ENCODE results near the gene RPL23.

The RPL23 gene

DNA sequence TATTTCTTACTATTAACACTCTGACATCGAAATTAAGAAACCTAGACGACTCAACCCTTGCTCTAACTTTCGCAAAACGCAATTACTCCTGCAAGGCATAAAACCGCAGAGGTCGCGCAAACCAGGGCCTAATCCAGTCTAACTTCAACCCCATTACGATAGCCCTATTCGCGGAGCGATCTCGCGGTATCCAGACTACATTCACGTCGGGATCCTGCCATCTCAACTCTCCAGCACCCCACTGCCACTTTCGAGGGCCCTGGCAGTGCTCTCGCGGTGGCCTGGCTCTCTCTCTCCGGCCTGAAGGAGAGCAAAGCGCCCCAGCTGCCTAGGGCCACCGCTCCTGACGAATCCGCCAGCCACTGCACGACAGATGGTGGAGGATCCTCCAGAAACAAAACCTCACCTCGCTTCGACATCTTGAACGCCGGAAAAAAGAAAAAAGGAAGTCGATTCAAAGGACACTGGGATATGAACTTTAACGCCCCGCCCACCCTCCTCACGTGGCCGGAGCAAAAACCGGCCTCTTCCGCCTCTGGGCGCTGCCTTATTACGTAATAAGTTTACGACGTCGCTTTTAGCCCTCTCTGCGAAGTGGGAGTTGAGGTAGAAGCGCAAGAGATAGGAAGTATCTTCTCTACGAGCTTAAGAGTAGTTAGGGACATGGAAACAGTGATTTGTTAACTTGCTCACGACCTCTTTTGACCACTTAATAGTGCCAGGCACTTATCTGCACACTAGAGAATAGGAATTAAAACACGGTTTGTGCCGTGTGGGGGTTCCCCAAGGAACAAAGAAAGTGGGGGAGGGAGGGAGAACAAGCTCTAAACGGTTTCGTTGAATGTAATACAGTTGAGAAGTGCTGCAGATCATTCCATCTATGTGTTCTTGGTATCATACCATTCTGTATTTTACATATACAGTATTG, at the start of gene RPL23:
Gene RPL23 (minus strand): TSS at position 430 of the 928 bp plus-strand sequence. CDS start 11 bp downstream, at position 419.
- DNase-seq: peak; percentile 98

DNA sequence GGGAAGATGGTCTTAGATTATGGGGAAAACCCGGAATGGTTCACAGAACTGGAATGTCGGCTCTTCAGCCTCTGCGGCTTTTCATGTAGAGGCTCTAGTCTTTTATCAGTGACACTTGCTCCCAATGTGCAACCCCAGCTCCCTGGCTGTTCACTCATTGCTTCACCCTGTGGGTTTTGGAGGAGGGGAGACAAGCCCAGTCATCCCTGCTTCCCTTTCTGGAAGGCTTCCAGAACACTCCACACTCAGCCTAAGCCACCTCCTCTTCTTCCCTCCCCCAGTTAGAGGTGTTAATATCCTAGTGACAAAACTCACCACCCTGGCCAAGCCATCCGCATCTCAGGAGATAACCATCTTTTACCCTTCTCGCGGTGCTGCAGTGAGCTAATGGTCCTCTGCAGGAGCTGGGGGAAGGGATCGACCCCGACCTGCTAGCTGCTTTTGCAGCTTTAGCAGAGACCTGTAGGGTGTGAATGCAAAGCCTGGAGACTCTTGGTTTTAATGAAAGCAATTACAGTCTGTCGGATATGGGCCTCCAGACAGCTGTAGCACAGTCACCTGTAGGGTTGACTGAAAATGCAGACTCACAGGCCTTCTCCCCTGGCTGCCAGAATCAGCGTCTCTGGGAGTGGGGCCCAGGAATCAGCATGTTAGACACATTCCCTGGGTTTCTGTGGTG, 47.6 kb upstream of the RPL23 start:
- no peak for DNase-seq

DNA sequence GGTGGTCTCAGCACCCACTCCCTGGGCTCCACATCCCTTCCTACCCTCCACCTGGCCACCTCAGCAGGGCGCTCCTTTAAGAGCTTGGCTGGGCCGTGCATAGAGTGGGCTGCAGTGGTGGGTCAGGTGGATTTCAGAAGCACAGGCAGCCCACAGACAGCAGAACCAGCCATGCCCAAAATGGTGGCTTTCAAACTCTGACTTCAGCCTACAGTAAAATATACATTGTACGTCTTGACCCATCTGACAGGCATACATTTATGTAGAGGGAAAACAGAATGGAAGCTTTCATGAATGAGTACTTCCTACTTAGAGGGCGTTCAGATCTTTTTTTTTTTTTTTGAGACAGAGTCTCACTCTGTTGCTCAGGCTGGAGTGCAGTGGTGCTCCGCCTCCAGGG, 45.9 kb upstream of the RPL23 start:
- DNase-seq: no peak

DNA sequence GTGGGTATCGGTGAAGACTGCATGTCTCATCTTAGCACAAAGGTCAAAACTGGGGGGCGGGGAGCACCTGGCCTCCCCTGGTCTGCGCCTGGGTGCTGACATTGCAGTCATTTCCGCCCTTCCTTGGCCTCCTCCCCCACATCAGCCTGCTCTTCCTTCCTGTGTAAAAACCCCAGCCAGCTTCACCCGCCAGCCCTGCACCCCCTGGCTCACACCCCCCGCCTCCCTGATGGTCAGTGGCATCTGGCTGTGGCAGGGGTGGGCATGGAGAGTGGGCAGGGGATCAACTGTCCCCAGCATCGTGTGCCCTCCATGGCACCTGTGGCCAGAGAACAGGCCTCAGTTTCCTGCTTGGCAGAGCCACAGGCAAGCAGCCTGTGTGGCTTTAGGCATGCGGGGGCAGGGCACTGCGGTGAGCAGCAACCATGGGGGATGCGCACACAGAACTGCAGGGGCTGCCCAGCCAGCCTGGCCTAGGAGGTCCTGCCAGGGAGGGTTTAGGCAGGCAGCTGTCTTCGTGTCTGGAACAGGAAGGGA, 45.4 kb upstream of the RPL23 start:
- no peak for DNase-seq

DNA sequence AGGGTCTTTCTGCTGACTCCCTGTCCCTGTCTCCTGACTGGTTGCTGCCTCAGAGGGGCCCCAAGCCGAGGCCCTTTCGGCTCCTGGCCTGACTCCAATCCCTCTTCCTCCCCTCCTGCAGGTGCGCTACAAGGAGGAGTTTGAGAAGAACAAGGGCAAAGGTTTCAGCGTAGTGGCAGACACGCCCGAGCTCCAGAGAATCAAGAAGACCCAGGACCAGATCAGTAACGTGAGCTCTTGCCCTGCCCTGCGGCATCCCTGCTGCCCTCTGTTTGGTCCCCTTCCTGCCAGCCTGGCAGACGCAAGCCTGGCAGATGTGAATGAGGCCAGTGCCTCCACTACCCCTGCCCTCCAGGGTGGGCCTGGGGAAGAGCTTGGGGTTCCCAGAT, 44.8 kb upstream of the RPL23 start:
- DNase-seq: no peak

DNA sequence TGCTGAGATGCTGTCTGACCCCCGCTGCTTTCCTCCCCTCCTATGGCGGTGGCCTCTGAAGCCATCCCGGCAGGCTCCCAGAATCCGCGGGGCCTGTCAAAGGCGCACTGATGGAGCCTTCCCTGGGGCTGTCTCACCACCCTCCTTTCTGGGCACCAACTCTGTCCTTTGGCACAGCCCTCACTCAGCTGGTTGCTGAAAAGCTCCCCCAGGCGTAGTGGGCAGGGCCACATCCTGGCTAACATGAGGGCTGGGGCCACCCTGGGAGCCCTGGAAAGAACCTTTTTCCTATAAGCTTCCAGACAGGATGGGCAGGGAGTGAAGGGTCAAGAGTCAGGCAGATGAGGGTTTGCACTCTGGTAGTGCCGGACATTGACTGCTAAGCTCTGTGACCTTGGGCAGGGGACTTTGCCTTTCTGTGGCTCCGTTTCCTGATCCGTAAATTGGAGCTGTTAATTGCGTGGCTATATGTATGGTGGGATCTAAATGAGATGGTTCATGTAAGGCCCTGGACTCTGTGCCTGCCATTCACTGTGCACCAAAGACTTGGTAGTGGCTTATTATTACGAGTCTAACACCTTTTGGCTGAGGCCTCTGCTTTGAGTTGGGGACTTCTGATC, 44.3 kb upstream of the RPL23 start:
- DNase-seq: no peak

DNA sequence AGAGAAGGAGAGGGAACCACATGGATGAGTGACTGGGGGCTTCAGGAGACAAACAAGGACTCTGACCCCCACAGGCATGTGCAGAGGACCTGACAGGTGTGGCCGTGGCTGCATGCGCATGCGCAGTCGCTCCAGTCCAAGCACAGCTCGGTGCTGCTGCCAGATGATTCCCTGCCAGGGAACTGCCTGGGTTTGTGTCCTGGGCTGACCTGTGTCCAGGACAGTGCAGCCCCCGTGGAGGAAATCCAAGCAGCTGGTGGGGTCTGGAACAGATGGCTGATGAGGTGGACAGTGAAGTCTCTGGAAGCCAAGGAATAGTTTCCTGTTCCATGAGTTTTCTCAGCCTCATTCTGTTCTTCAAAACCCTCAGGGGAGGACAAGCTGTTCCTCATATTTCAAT, 43.7 kb upstream of the RPL23 start:
- DNase-seq: no peak

DNA sequence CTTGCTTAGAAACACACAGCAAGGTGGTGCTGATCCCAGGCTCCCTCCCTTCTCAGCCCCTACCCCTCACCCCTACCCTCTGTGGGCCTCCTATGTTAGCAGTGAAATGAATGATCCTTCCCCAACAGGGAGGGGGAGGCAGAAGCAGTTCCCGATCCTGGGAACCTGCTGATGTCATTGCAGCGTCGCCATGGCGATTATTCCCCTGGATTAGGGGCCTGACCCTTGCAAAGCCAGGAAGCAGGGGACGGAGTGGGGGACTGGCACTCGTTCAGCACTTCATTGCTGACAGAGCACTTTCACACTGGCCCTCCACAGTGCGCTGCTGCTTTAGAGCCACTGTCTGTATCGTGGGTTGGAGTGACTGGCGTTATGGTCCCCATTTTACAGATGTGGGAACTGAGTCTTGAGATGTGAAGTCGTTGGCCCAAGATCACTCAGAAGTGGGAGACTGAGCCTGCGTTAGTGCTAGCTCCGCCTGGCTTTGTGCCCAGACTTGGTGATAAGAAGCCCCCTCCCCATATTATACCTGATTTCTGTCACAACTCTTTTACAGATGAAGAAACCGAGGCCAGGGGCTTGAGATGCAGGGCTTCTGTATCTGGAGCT, 42.9 kb upstream of the RPL23 start:
- no peak for DNase-seq

DNA sequence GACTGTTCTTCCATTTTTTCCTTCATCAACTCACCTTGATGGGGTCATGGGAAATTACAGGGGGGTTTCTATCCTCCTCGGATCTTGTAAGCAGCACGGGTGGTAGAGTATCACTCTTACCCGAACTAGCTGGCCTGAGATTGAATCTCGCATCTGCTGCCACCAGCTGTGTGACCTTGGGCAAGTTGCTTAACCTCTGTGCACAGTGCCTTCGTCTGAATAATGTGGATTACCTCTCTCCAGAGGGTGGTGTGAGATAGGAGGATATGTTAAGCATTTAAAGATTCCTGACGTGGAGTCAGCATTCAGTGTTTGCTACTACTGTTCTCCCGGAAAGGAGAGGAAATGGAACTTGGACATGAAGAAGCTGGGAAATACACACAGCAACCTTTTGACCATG, 40.8 kb upstream of the RPL23 start:
- no peak for DNase-seq

DNA sequence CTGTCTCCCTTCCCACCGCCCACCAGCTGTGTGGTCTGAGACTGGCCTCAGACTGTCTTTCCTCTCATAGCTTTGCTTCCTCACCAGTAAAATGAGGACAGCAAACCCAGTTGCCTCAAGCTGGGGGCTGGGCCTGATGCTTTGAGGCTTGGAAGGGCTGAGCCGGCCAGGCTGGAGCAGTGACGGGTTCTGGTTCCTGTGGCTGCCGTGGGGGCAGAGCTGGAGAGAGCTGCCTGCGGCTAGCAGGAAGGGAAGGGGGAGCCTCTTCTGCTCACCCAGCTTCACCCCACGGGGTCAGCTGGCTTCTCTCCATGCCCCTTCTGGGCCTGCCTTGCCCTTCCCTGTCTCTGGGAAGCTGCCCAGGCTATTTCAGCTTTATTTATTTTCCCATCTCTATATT, 40.1 kb upstream of the RPL23 start:
- no peak for DNase-seq

DNA sequence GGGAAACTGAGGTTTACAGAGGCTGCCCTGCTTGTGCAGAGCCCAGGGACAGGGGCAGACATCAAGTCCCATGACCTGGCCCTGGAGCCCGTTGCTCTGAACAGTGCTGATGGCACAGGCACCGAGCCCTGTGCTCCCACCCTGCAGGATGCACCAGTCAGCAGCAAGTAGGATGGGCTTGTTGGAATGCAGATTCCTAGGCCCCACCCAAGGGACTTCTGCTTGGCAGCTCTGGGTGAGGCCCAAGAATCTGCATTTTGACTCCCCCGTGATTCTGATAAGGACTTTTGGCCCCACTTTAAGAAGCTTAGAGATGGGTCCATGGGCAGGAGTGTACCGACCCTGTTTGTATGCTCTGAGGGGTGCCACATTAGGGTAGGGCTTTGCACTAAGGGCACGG, 39.6 kb upstream of the RPL23 start:
- no peak for DNase-seq

DNA sequence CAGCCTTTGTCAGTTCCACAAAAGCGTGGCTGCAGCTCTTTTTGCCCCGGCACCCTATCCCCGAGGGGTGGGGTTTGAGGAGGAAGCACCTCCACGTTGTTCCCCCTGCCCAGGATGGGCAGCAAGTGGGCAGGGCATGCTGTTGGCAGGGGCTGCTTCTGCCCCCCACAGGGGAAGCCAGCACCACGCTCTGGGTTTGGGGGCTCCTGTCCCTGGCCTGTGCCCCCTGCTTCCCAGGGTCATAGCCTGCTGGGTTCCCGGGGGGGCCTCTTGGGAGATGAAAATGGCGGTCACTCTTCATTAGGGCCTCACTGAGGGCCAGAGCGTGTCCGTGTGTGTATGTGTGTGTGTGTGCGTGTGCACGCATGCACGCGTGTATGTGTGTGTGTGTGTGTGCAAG, 39.1 kb upstream of the RPL23 start:
- no peak for DNase-seq

DNA sequence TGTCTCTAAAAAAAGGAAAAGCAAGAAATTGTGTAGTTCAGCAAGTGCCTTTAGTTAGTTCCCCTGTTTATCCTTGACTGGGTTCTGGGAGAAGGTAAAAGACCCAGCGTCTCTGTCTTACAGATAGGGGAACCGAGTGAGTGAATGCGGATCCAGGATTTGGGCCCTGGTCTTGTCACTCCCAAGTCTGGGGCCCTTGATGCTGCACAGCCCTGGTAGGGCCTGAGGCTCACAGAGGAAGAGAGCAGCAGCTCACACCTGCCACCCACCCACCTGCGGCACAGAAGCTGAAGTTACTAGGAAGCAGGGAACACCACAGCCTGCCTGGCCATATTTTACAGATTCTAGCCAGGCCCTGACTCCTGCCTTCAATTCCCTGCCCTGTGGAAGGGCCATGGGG, 38.6 kb upstream of the RPL23 start:
- no peak for DNase-seq

DNA sequence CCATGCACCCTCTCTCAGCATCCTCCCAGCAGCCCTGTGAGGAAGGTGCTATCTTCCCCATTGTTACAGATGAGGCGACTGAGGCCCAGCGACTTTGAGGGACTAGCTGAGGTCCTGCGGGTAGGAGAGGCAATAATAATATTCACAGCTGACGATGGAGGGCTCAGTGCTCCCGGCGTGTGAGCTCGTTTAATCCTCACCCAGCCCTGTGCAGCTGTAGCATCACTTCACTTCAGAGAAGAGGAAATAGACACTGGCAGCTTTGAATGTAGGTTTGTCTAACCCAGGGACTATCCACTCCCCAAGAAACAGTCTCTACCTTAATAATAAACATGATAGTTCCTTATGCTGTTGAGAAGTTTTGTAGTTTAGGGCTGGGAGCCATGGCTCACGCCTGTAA, 37.9 kb upstream of the RPL23 start:
- no peak for DNase-seq

DNA sequence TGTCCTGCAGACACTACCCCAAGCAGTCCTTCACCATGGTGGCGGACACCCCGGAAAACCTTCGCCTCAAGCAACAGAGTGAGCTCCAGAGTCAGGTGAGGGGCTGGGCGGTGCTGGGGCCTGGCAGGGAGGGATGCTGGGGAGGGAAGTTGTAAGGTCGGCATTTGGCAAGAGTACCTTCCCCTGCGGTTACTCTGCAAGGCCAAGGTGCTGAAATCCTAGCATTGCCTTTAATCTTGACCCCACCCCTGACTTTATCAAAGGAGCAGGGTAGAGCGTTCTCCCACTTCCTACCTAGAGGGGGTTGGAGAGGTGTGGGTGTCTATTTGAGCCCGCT, 36.9 kb upstream of the RPL23 start:
- DNase-seq: no peak

DNA sequence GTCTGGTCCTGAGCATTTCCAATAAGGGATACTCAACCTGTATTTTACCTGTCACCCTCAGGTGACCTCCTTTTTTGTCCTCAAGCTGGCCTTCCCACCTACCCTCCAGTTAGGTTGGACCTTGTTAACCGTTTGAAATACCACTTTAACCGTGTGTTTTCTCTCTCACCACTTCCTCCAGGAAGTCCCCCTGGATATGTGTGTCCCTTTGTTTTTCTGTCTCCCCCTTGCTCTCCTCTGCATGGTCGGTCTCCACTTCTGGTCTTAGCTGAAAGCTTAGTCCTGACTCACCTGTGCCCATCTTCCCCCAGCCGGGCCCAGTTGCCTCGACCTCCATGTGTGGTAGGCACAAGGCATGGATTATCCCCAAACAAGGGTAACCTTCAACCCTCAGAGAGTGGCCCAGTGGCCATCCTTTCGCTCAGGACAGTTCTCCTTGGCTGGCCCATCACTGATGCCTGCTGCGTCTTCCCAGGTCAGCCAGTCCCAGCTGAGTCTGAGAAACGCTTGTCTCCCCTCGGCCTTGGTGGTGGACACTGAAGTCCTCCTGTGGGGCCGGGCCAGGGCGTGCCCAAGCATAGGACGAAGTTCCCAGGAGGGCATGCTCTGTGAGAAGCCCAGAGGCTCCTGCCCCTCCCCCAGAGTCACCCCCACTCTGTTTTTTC, 36.4 kb upstream of the RPL23 start:
- DNase-seq: no peak

DNA sequence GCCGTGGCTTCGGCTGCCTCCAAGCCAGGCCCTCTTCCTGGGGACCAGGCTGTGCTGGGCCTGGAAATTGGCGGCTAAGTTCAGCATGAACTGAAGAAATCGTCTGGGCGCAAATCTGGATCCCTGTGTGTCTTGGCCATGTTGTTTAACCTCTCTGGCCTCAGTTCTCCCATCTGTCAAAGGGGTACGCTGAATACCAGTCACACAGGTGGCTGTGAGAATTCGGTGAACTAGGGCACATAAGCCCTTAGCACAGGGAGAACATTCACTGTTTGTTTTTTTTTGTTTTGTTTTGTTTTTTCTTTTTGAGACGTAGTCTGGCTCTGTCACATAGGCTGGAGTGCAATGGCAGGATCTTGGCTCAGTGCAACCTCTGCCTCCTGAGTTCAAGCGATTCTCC, 35.3 kb upstream of the RPL23 start:
- no peak for DNase-seq

DNA sequence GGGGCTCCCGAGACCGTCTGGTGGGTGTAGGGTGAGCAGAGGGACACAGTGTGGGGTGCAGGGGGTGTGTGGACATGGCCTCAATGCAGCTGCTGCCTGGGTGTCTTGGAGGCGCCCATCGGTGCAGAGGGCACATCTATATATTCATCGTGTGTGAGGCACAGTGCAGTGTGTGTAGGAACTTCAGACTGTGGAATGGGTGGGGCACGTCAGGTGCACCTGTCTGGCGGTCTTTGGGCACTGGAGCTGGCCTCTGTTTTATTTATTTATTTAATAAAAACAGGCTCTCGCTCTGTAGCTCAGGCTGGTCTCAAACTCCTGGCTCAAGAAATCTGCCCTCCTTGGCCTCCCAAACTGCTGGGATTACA, 33.1 kb upstream of the RPL23 start:
- no peak for DNase-seq

DNA sequence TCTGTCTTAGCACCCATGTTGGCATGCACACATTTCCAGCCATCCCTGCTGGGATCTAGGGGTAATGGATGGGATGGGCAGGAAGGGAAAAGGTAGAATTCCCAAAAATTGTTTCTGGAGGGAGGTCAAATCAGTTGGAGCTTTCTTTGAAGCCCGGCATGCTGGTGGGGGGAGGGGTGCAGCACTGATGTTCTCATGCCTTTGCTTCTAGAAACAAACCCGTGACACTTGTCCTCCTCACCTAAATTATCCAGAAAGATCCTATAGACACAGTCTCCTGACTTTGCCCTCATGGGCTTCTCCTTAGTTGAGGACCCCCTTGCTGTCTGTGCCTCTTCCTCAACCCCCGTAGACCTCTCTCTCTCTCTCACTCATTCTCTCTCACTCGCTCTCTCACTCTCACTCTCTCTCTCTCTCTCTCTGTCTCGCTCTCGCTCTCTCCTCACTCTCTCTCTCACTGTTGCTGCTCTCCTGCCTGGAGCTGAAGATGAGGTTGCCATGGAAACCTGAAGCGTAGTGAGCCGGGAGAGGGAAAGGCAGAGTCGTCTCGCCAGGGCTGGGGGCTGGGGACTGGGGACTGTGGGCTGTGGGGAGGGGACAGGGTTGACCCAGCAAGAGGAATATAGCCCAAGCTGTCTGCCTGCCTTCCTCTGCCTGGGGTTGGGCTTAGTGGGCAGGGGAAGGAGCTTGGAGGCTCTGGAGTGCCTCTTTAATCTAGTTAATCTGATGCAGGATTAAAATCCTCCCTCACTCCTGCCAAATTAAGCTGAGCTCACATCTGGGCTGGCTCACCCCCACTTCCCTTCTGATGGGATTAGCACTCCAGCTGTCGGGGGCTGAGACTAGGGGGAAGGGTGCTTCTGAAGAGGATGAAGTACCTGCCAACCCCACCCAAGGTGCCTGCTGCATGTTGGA, 32.5 kb upstream of the RPL23 start:
- no peak for DNase-seq

DNA sequence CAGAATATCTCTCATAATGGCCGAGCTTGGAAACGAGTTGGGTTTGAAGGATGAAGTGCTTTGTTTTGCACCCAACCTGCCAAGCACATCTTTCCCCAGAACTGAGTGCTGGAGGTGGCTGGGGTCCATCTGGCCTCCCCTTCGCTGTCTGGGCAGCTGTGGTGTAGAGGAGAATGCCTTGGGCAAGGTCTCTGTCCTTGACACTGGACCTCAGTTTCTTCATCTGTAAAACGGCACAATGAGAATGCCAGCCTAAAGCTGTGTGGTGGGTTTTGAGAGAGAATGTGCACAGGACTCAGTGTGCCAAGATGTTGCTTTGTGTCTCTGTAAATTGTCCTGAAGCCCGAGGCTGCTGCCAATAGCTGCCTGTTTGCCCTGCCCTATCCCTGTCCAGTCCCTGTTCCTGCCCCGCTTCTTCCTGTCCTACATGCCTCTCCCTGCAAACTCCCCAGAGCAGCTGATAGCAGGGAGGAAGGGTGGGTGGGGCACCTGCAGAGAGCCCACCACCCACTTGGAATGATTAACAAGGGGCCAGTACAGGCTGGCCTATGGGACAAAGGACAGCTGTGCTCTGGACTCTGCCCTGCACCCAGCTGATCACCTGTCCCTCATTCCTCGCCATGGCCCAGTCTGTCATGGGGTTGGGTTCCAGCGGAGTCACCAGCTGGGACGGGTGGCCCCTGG, 31.7 kb upstream of the RPL23 start:
- DNase-seq: no peak
